Right ventricle myocardium inferior (tissue), 1 donor: ENCODE data around the gene DCST1. TPM values are rescaled to one million over a fixed set of nuclear protein-coding genes. Genes with fewer than 3 reads are reported as not detected.

ENCODE experiments used
- ATAC-seq: fragments of 200-7000 bp; cut with Tn5 transposase; one replicate; pipeline ENCODE4 v1.9.1; 2020; ENCODE audit warnings: mild to moderate bottlenecking, moderate library complexity
- DNase-seq: peaks from one replicate; pipeline ENCODE4 v3.0.0; 2021; ENCODE audit errors: missing footprints
- intact Hi-C: fragments of 100-400 bp; cut with DNase I; formaldehyde crosslinking; loops from one replicate; pipeline ENCODE4 v1.11.0; 2022
- total RNA-seq: library from RNA; stranded (reverse); fragmentation: NEBNext Ultra II Directional; extraction: Animal tissue kit (Norgen Biotek cat#: 25700); gene quantifications from one replicate; pipeline ENCODE4 v1.2.1, GENCODE V29; 2021
- donor health status: DM: no; HTN: yes; CAD: no; lungs with severe emphysema.

DCST1 gene
- total RNA-seq, 1 donor from 2014 or later = not detected

DNA sequence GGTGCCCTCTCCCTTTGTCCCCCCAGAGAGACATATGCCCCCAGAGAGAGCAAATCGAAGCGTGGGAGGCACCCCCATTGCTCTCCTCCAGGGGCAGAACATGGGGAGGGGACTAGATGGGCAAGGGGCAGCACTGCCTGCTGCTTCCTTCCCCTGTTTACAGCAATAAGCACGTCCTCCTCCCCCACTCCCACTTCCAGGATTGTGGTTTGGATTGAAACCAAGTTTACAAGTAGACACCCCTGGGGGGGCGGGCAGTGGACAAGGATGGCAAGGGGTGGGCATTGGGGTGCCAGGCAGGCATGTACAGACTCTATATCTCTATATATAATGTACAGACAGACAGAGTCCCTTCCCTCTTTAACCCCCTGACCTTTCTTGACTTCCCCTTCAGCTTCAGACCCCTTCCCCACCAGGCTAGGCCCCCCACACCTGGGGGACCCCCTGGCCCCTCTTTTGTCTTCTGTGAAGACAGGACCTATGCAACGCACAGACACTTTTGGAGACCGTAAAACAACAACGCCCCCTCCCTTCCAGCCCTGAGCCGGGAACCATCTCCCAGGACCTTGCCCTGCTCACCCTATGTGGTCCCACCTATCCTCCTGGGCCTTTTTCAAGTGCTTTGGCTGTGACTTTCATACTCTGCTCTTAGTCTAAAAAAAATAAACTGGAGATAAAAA lies 53.4 kb downstream of the DCST1 start:
- ATAC-seq (no peak), DNase-seq (no peak)
- intact Hi-C loops = loop anchor here (10.0 kb wide), 1 partner anchor 602 kb away; no protein-coding TSS in a partner anchor

DNA sequence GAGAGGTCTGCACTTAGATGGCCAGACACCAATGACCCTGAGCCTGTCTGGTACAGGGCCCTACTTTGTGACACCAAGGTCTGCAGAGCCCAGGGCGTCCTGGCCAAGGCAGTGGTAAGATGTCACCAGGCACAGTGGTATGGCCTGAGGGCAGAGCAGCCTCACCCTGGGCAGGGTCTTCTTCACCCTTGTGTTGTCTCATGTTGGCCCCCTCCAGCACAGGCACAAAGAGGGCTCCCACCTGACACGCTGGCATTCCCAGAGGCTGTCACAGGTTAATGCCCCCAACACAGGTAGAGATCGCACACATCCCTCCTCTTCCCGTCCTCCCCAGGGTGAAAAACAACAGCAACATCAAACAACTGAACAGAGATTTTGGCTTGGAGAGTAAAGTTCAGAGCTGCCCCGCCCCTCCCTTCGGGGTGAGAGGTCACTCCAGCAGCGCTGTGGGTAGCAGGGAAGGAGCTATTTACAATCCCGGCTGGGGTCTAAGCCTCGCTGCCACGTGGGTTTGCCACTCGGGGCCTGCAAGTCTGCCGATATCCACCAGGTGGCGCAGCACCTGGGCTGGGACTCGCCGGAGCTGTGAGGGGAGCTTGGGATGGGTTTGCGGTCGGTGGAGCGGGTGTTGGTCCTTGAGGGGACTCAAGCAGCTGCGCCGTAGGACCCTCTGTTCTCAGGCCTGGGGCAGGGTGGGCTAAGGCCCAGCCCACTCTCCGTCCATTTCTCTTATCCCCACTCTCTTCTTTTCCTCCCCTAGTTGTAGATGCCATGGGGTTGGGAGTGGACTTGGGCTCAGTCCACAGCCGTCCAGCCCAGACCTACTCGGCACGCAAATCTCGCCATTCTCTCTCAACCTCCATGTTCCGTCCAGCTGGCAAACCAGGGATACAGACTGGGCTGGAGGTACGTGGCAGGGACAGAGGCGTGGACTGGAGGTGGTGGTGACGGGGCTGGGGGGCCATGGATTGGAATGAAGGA lies 57.7 kb downstream of the DCST1 start:
- intact Hi-C loops = loop anchor here (1.0 kb wide), 1 partner anchor 77 kb away; no protein-coding TSS in a partner anchor
- ATAC-seq = peak; percentile 56

DNA sequence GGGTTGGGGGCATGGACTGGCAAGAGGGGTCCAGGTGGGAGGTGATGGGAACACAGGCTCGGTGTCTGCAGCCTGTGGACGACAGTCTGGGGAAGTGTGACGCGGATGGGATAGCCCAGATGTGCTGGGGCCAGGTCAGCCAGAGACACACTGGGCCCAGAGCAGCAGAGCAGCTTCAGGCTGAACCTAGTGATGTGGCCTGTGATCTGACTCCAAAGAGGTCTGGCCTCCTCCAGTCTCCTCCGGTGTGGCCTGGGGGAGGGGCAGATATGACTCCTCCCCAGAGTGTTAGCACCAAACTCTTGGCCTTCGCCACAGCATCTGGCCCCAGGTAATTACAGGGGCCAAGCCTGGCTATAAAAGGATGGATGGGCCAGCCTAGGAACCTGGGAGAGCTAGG lies 58.5 kb downstream of the DCST1 start:
- ATAC-seq (no peak), DNase-seq (no peak)
- intact Hi-C loops = no loop called here

More for the DNA sequence above, 57.7 kb downstream of the DCST1 start:
- DNase-seq = peak; percentile 91

DNA sequence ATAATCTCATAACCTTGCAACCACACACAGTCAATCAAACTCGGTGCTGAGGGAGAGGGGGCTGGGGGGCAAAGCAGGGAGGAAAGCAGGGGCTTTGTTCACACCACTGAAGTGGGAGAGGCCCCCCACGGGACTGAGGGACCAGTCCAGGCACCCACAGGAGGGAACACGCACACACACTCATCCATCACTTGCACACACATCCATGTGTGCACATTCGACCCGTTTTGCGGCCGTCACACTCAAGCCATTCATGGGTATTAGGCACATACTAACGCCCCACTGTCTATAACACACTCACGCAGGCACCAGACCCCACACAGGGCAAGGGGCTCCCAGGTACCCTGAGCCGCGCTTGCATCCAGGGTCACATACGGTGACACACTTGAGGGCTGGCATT lies 59.0 kb downstream of the DCST1 start:
- DNase-seq = no peak
- intact Hi-C loops = no loop called here
- no peak for ATAC-seq

DNA sequence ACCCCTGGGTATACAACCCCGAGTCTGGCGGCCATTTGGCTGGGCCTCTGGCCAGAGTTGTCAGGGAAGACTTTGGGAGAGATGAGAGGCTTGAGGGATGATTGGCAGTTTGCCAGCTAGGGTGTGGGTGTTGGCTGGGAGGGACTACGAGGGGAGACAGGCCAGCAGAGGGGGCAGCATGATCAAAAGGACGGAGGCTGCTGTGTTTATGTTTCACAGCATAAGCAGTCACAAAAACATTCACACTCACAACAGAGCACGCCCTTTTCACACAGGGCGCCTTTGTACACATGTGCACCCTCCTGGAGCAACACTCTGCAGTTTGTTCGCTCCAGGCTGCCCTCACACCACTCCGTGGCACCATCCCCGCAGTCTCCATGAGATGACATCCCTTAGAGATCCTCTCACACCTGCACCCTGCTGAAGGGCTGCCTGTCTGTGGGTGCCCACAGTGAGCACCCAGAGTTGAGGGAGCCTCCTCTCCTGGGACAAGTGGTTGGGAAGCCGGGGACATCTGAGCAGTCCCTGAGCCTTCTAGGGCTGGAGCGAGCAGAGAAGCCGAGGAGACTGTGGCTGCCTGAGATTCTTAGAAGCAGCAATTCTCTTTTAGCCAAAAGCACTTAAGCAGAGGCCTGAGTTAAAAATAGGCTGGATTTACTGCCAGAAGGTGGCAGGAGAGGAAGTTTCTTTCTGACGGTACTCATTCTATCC lies 60.4 kb downstream of the DCST1 start:
- intact Hi-C loops = loop anchor here (2.0 kb wide), 1 partner anchor 33 kb away; the partner anchor contains the start of gene EFNA1
- no peak for DNase-seq

DNA sequence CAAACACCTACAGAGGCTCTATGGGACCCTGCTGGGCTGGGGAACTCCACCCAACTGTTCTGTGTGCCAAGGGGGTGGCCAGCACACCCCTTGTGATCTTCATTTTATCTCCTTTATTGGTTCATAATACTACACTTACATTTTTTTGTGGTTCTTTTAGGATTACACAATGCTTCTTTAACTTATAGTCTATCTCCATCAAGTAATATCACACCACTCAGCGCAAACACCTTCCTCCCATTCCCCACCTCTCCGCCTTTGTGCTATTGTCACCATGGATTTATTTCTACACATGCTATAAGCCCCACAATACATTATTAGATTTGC lies 61.0 kb downstream of the DCST1 start:
- DNase-seq = no peak
- intact Hi-C loops = loop anchor here (2.0 kb wide), 1 partner anchor 32 kb away; the partner anchor contains the start of gene EFNA1
- ATAC-seq = no peak

More for the DNA sequence above, 60.4 kb downstream of the DCST1 start:
- peak; percentile 45 for ATAC-seq

DNA sequence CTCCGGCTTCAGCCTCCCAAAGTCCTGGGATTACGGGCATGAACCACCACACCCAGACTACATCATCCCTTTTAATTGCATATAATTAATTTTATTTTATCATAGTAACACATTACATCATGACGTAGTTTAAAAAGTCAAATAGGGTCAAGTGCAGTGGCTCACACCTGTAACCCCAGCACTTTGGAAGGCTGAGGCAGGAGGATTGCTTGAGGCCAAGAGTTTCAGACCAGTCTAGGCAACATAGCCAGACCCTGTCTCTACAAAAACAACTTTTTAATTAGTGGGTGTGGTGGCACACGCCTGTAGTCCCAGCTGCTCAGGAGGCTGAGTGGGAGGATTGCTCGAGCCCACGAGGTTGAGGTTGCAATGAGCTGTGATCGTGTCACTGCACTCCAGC lies 65.7 kb downstream of the DCST1 start:
- DNase-seq (no peak), ATAC-seq (no peak)
- intact Hi-C loops = no loop called here

Other genes starting within 250 kb of the DCST1 start
- 3.4 TPM for gene KCNN3, start 163.5 kb upstream of the DCST1 start, total RNA-seq
- gene PMVK, start 97.1 kb upstream of the DCST1 start, total RNA-seq = 71.1 TPM
- gene PBXIP1, start 77.7 kb upstream of the DCST1 start, total RNA-seq = 55.9 TPM
- gene PYGO2, start 72.0 kb upstream of the DCST1 start, total RNA-seq = 16.0 TPM
- gene SHC1, start 63.1 kb upstream of the DCST1 start, total RNA-seq = 60.4 TPM
- gene CKS1B, start 59.1 kb upstream of the DCST1 start, total RNA-seq = 22.2 TPM
- 30.8 TPM for gene FLAD1, start 50.5 kb upstream of the DCST1 start, total RNA-seq
- not detected for gene LENEP, start 40.2 kb upstream of the DCST1 start, total RNA-seq
- 53.3 TPM for gene ZBTB7B, start 31.0 kb upstream of the DCST1 start, total RNA-seq
- gene DCST2, start within 50 bp of the DCST1 start, total RNA-seq = 0.35 TPM
- gene ADAM15, start 17.5 kb downstream of the DCST1 start, total RNA-seq = 101 TPM
- 2.1 TPM for gene EFNA4, start 29.9 kb downstream of the DCST1 start, total RNA-seq
- 1.1 TPM for gene EFNA3, start 45.0 kb downstream of the DCST1 start, total RNA-seq
- 43.9 TPM for gene EFNA1, start 94.1 kb downstream of the DCST1 start, total RNA-seq
- gene SLC50A1, start 102.0 kb downstream of the DCST1 start, total RNA-seq = 9.3 TPM
- 55.7 TPM for gene DPM3, start 106.7 kb downstream of the DCST1 start, total RNA-seq
- gene KRTCAP2, start 139.5 kb downstream of the DCST1 start, total RNA-seq = 118 TPM
- gene TRIM46, start 140.0 kb downstream of the DCST1 start, total RNA-seq = 0.16 TPM
- gene THBS3, start 174.1 kb downstream of the DCST1 start, total RNA-seq = 5.7 TPM
- 16.5 TPM for gene MTX1, start 174.9 kb downstream of the DCST1 start, total RNA-seq
- 14.5 TPM for gene ENTREP3, start 221.7 kb downstream of the DCST1 start, total RNA-seq
- gene SCAMP3, start 228.5 kb downstream of the DCST1 start, total RNA-seq = 55.4 TPM
- 20.9 TPM for gene CLK2, start 239.7 kb downstream of the DCST1 start, total RNA-seq
- gene HCN3, start 243.6 kb downstream of the DCST1 start, total RNA-seq = 1.8 TPM